GM12891 (cell line): Measurements from ENCODE around the gene TBX20.

Source experiments
- PAX5 ChIP-seq: IDR thresholded peaks from 2 replicates; pipeline ENCODE4 v1.6.1; 2011; ENCODE audit warnings: low read length, moderate library complexity, mild to moderate bottlenecking; ENCODE audit not compliant: insufficient read depth, severe bottlenecking
- POLR2A ChIP-seq: IDR thresholded peaks from 2 replicates; pipeline ENCODE4 v1.6.1; 2011; ENCODE audit warnings: low read depth, low read length, control low read depth
- POLR2AphosphoS5 ChIP-seq: IDR thresholded peaks from 2 replicates; pipeline ENCODE4 v1.6.1; 2011; ENCODE audit warnings: low read depth, low read length, control low read depth
- TAF1 ChIP-seq: IDR thresholded peaks from 2 replicates; pipeline ENCODE4 v1.6.1; 2011; ENCODE audit warnings: low read depth, low read length, control low read depth

DNA sequence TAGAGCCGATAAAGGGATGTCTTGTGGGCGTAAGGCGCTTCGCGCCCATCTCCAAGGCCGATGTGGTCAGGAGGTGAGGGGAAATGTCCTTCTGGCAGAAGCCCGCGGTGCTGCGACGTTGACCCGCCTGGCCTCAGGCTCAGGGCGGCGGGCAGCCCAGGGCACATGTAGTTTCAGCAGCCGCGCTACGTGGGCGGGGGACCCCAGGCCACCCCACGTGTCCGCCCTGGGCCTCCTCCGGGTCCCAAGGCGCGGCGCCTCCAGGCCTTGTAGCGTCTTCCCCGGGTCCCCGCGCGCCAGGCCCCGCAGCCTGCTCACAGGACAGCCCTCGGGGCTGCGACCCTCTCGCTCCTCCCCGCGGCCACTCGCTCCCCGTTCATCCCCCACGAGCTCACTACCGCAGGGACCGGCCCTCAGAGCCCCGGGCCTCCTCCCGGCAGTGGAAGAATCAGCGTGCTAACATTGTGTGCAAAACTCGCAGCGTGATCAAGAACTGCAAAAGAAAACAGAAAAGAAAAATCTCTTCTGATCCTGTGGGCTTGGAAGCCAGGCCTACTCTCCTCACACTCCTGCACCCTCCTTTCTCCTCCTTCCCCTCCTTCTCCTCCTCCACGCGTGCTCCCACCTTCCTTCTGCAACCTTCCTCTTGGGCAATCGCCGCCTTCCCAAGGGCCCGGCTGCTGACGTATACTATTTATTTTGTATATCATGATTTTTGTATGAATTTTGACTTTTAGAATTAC lies 4.4 kb upstream of the TBX20 start:
- TF ChIP-seq POLR2AphosphoS5 = no peak
- TF ChIP-seq POLR2A = no peak
- no peak for TF ChIP-seq TAF1
- no peak for TF ChIP-seq PAX5
